22Rv1 (cell line): Measurements from ENCODE around the gene RABGAP1L.

Experiments
- CTCF ChIP-seq: fragments of 450-650 bp; IDR thresholded peaks from 2 replicates; pipeline ENCODE4 v1.5.1; 2017; ENCODE audit warnings: mild to moderate bottlenecking
- ZFX ChIP-seq: fragments of 450-650 bp; IDR thresholded peaks from 2 replicates; pipeline ENCODE4 v1.6.1; 2017; ENCODE audit warnings: antibody characterized with exemption, borderline replicate concordance

GRCh38 chr1:174445817-174446216 lies 286.5 kb downstream of the RABGAP1L start:
- TF ChIP-seq CTCF (no peak), ZFX (no peak)
